Mesothelial cell of epicardium (in vitro differentiated cells): ENCODE measurements around the gene SPACA4. TPM values are rescaled to one million over a fixed set of nuclear protein-coding genes. Genes with fewer than 3 reads are reported as not detected.

Source experiments
- DNase-seq, 2 experiments: peaks; one replicate each; pipeline ENCODE4 v3.0.0; 2021; ENCODE audit warnings: low spot score in 2 of 2; ENCODE audit not compliant: unreplicated experiment in 2 of 2
- H3K27ac Mint-ChIP-seq: 2 replicates; pipeline ENCODE4 v1.8.0; 2021; ENCODE audit warnings: mixed read lengths
- H3K27me3 Mint-ChIP-seq: 2 replicates; pipeline ENCODE4 v1.8.0; 2021; ENCODE audit warnings: low read depth, mixed read lengths
- H3K36me3 Mint-ChIP-seq: 2 replicates; pipeline ENCODE4 v1.8.0; 2021; ENCODE audit warnings: mixed read lengths
- H3K4me1 Mint-ChIP-seq: 2 replicates; pipeline ENCODE4 v1.8.0; 2021; ENCODE audit warnings: mixed read lengths
- H3K4me3 Mint-ChIP-seq: 2 replicates; pipeline ENCODE4 v1.8.0; 2021; ENCODE audit warnings: mild to moderate bottlenecking, moderate library complexity, mixed read lengths
- H3K9me3 Mint-ChIP-seq: 2 replicates; pipeline ENCODE4 v1.8.0; 2021; ENCODE audit warnings: mixed read lengths
- total RNA-seq: library from RNA; stranded (reverse); gene quantifications from 3 replicates; pipeline ENCODE4 v1.2.1, GENCODE V29; 2021
- TF ChIP-seq, protein P1 (sequence below): fragments of 200-600 bp; sonication (generic); IDR thresholded peaks from one replicate; pipeline ENCODE4 v1.5.0; 2021; ENCODE audit warnings: antibody characterized with exemption; ENCODE audit not compliant: unreplicated experiment

Gene SPACA4
- total RNA-seq, 1 donor from 2014 or later, result not detected

GRCh38 chr19:48607359-48607755 lies 815 bp downstream of the SPACA4 start:
- no peaks in the 10 kb centered on the region for H3K4me1 Mint-ChIP-seq
- H3K27ac Mint-ChIP-seq, result no peak overlapping the region
- no peaks in the 10 kb centered on the region for H3K9me3 Mint-ChIP-seq
- DNase-seq, result no peak
- H3K36me3 Mint-ChIP-seq, result no peaks in the 10 kb centered on the region
- TF ChIP-seq, protein P1, sequence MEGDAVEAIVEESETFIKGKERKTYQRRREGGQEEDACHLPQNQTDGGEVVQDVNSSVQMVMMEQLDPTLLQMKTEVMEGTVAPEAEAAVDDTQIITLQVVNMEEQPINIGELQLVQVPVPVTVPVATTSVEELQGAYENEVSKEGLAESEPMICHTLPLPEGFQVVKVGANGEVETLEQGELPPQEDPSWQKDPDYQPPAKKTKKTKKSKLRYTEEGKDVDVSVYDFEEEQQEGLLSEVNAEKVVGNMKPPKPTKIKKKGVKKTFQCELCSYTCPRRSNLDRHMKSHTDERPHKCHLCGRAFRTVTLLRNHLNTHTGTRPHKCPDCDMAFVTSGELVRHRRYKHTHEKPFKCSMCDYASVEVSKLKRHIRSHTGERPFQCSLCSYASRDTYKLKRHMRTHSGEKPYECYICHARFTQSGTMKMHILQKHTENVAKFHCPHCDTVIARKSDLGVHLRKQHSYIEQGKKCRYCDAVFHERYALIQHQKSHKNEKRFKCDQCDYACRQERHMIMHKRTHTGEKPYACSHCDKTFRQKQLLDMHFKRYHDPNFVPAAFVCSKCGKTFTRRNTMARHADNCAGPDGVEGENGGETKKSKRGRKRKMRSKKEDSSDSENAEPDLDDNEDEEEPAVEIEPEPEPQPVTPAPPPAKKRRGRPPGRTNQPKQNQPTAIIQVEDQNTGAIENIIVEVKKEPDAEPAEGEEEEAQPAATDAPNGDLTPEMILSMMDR, result no peak
- H3K4me3 Mint-ChIP-seq, result no peak overlapping the region
- no peaks in the 10 kb centered on the region for H3K27me3 Mint-ChIP-seq

- Mint-ChIP-seq H3K36me3 (no peaks in the 10 kb centered on the region), H3K4me3 (no peak overlapping the region), H3K9me3 (no peaks in the 10 kb centered on the region), H3K4me1 (no peaks in the 10 kb centered on the region), H3K27me3 (no peaks in the 10 kb centered on the region), H3K27ac (no peak overlapping the region)
- no peak for DNase-seq
- TF ChIP-seq, protein P1, result no peak
Measured at GRCh38 chr19:48608798-48609263, 2.3 kb downstream of the SPACA4 start.

- DNase-seq, result no peak
- Mint-ChIP-seq H3K4me3 (no peak overlapping the region), H3K4me1 (no peaks in the 10 kb centered on the region), H3K36me3 (no peaks in the 10 kb centered on the region), H3K27ac (no peak overlapping the region), H3K27me3 (no peaks in the 10 kb centered on the region), H3K9me3 (no peaks in the 10 kb centered on the region)
- TF ChIP-seq, protein P1, result no peak
Measured at GRCh38 chr19:48609571-48610108, 3.1 kb downstream of the SPACA4 start.

GRCh38 chr19:48611872-48612271 lies 5.3 kb downstream of the SPACA4 start:
- Mint-ChIP-seq H3K27ac (no peak overlapping the region), H3K36me3 (peaks cover 5% of the 10 kb centered on the region), H3K9me3 (no peaks in the 10 kb centered on the region), H3K4me1 (peaks cover 12% of the 10 kb centered on the region), H3K27me3 (no peaks in the 10 kb centered on the region), H3K4me3 (no peak overlapping the region)
- TF ChIP-seq, protein P1, result no peak
- no peak for DNase-seq

GRCh38 chr19:48613024-48613851 lies 6.7 kb downstream of the SPACA4 start:
- TF ChIP-seq, protein P1, result no peak
- no peak for DNase-seq
- H3K27ac Mint-ChIP-seq, result no peak overlapping the region
- H3K36me3 Mint-ChIP-seq, result peaks cover 5% of the 10 kb centered on the region
- H3K4me1 Mint-ChIP-seq, result peaks cover 26% of the 10 kb centered on the region
- H3K9me3 Mint-ChIP-seq, result no peaks in the 10 kb centered on the region
- no peaks in the 10 kb centered on the region for H3K27me3 Mint-ChIP-seq
- no peak overlapping the region for H3K4me3 Mint-ChIP-seq
